BJ (cell line): ENCODE data around the gene DTX4. TPM values are rescaled to one million over a fixed set of nuclear protein-coding genes. Genes with fewer than 3 reads are reported as not detected.
A peak's percentile ranks its signal among the peaks of the same experiment; 100 is the strongest.

Experiments used
- CTCF ChIA-PET: fragments of 350-600 bp; formaldehyde crosslinking; extraction: SDS; loops from one replicate; lab custom pipeline; 2021; ENCODE audit warnings: antibody characterized with exemption, inconsistent platforms; lab: Yijun Ruan, JAX
- POLR2A ChIA-PET: fragments of 300-600 bp; sonication (Branson Sonifier 250); formaldehyde crosslinking; extraction: SDS; loops from one replicate; lab custom pipeline; 2021; ENCODE audit warnings: antibody characterized with exemption; lab: Charles Lee
- DNase-seq: peaks from one replicate; pipeline ENCODE4 v3.0.0-alpha.2; 2011; ENCODE audit warnings: low read depth
- H3K27me3 ChIP-seq: 2 replicates; pipeline ENCODE4 v1.6.0; 2011; ENCODE audit warnings: low read length; ENCODE audit not compliant: control insufficient read depth, insufficient read depth
- H3K36me3 ChIP-seq: 2 replicates; pipeline ENCODE4 v1.5.1; 2011; ENCODE audit warnings: low read length; ENCODE audit not compliant: control insufficient read depth, insufficient read depth
- H3K4me3 ChIP-seq: 2 replicates; pipeline ENCODE4 v1.5.1; 2011; ENCODE audit warnings: low read depth, mild to moderate bottlenecking, control low read depth, low read length
- polyA plus RNA-seq: library from polyadenylated mRNA; depleted of rRNA; stranded (reverse); fragments of >200 nt; gene quantifications from 2 replicates; pipeline ENCODE4 v1.2.3, GENCODE V29; 2011
- TF ChIP-seq, protein P1 (sequence below): IDR thresholded peaks from 2 replicates; pipeline ENCODE4 v1.5.1; 2011; ENCODE audit warnings: low read depth, mild to moderate bottlenecking, control low read depth, inconsistent platforms, low read length, moderate library complexity; ENCODE audit not compliant: insufficient read depth

The DTX4 gene
- polyA plus RNA-seq, 1 experiment, result 1.2 TPM

- POLR2A ChIA-PET, result interaction anchor here (0.9 kb wide), 1 partner anchor 39 kb away, joined by 3 read pairs; no protein-coding TSS in a partner anchor
- CTCF ChIA-PET, result interaction anchor here (0.6 to 6.6 kb wide), 5 partner anchors 9 to 568 kb away, joined by 4 to 56 read pairs (median 9); partner anchors contain the start of gene DTX4
Observed at GRCh38 chr11:59144579-59145345, 27.2 kb upstream of the DTX4 start.

DNA sequence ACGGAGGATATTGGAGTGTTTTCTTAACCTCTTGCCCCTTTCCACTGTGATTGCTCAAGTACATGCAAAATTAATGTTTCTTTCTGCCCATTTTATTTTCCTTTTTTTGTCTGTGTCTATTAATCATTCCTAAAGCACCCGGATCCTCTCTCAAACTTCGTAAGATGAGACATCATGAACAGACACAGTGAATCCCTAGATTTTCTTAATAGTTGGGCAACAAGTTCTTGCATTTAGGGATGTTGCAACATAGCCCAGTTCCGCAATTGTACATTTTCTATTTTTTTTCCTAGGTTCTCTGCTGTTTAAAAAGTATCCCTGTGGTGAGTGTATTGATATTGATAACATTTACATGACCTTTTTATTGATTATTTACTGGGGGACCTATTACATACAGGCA is 26.4 kb upstream of the DTX4 start:
- no peak for DNase-seq
- Histone ChIP-seq H3K27me3 (no peaks in the 10 kb centered on the region), H3K36me3 (no peaks in the 10 kb centered on the region), H3K4me3 (peak overlapping the region; percentile 46)
- CTCF ChIA-PET, result interaction anchor here (0.6 to 6.6 kb wide), 5 partner anchors 10 to 569 kb away, joined by 6 to 56 read pairs (median 14); no protein-coding TSS in a partner anchor
- POLR2A ChIA-PET, result no interaction called here
- TF ChIP-seq, protein P1, sequence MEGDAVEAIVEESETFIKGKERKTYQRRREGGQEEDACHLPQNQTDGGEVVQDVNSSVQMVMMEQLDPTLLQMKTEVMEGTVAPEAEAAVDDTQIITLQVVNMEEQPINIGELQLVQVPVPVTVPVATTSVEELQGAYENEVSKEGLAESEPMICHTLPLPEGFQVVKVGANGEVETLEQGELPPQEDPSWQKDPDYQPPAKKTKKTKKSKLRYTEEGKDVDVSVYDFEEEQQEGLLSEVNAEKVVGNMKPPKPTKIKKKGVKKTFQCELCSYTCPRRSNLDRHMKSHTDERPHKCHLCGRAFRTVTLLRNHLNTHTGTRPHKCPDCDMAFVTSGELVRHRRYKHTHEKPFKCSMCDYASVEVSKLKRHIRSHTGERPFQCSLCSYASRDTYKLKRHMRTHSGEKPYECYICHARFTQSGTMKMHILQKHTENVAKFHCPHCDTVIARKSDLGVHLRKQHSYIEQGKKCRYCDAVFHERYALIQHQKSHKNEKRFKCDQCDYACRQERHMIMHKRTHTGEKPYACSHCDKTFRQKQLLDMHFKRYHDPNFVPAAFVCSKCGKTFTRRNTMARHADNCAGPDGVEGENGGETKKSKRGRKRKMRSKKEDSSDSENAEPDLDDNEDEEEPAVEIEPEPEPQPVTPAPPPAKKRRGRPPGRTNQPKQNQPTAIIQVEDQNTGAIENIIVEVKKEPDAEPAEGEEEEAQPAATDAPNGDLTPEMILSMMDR, result no peak

More at GRCh38 chr11:59144579-59145345, 27.2 kb upstream of the DTX4 start:
- peak; percentile 42 for DNase-seq
- TF ChIP-seq, protein P1, result 0 out of 2 replicates have a peak, but pooled peaks have one; percentile 8
- Histone ChIP-seq H3K36me3 (no peaks in the 10 kb centered on the region), H3K4me3 (peak overlapping the region; percentile 46), H3K27me3 (no peaks in the 10 kb centered on the region)

GRCh38 chr11:59151761-59152160 is 20.2 kb upstream of the DTX4 start:
- Histone ChIP-seq H3K27me3 (no peaks in the 10 kb centered on the region), H3K4me3 (no peak overlapping the region), H3K36me3 (no peaks in the 10 kb centered on the region; the same call in 1 of the 2 replicates)
- TF ChIP-seq, protein P1, result no peak
- DNase-seq, result no peak
- POLR2A ChIA-PET, result no interaction called here
- CTCF ChIA-PET, result interaction anchor here (1.0 to 1.5 kb wide), 5 partner anchors 9 to 21 kb away, joined by 3 to 4 read pairs (median 3); no protein-coding TSS in a partner anchor

- ChIA-PET CTCF (interaction anchor here (1.0 to 1.5 kb wide), 6 partner anchors 9 to 94 kb away, joined by 3 to 4 read pairs (median 4); no protein-coding TSS in a partner anchor), POLR2A (no interaction called here)
- Histone ChIP-seq H3K4me3 (no peak overlapping the region), H3K27me3 (no peaks in the 10 kb centered on the region), H3K36me3 (no peaks in the 10 kb centered on the region; the same call in 1 of the 2 replicates)
- TF ChIP-seq, protein P1, result no peak
- no peak for DNase-seq
Observed at GRCh38 chr11:59152312-59152951, 19.5 kb upstream of the DTX4 start.

DNA sequence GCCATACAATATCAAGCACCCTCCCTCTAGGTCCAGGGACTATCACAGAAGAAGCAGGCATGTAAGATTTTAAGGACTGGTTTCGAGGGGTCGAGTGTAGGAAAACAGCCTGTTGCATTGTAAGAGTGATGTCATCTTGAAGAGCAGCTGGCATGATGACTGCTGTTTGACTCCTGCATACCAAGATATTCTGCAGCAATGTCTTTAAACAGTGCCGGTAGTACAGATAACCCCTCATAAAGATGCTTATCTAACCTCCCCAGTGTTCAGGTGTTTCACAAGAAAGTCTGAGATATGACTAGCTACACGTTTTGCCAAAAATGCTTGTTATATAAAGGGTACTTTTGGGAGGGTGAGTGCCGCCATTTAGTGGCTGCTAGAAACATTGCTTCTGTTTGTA is 17.3 kb upstream of the DTX4 start:
- Histone ChIP-seq H3K4me3 (no peak overlapping the region), H3K36me3 (no peaks in the 10 kb centered on the region; the same call in 1 of the 2 replicates), H3K27me3 (no peaks in the 10 kb centered on the region)
- no peak for DNase-seq
- ChIA-PET POLR2A (no interaction called here), CTCF (interaction anchor here (1.2 to 1.8 kb wide), 2 partner anchors 17 to 19 kb away, joined by 4 to 6 read pairs; partner anchors contain the start of gene DTX4)
- TF ChIP-seq, protein P1, result no peak
